HG02678 (cell line): Measurements from ENCODE around the gene KCNH8.

ENCODE experiments used
- ATAC-seq: cut with Tn5 transposase; IDR thresholded peaks from one replicate; pipeline ENCODE4 v1.9.1; 2021; ENCODE audit warnings: mild to moderate bottlenecking, moderate library complexity; ENCODE audit not compliant: unreplicated experiment

KCNH8 gene

GRCh38 chr3:19576343-19576742, 428.0 kb downstream of the KCNH8 start:
- no peak for ATAC-seq
